ENCODE data around the gene EXOC6B. TPM values are rescaled to one million over a fixed set of nuclear protein-coding genes. Genes with fewer than 3 reads are reported as not detected.

The EXOC6B gene
- total and polyA plus RNA-seq, 2 of the 8 experiments (the other 6 are each of a cell fraction or from before 2014, with no cell fraction given), result 13.5 to 33.0 TPM

DNA sequence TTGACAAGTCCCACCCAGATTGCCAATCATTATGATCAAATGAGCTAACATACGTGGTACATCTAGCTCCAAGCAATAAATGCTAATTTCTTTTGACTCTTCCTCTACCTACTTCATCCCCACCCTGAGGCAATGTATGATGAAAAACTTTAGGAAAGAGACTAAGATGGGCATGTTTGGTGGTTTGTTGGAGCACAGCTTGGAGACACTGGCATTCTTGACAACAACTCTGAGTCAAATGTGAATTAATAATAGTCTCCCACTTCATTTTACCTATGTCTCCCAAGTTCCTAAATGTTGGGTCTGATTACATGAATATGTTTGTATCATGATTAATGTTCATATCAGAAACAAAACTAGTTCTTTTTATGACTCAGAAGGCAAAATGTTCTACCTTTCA, 36.6 kb downstream of the EXOC6B start:
- no peak for FAIRE-seq
- Histone ChIP-seq H3K79me1 (ENCODE audit: low read depth, low read length) (0 out of 2 replicates have a peak, but pooled peaks cover 2% of the 10 kb centered on the region), H2AFZ (ENCODE audit: low read length) (no peak overlapping the region), H3K4me1 (replicated peaks in 1 of 4; ENCODE audit: control insufficient read depth in 3 of 4, insufficient read depth in 4 of 4, low read length in 3 of 4) (no peaks in the 10 kb centered on the region), H4K91ac (replicated peaks; ENCODE audit: insufficient read length, low read length) (no peak overlapping the region), H3K27ac (ENCODE audit: low read depth, low read length) (no peak overlapping the region), H3K18ac (ENCODE audit: extremely low read depth, low read length) (no peak overlapping the region), H3K4ac (replicated peaks; ENCODE audit: insufficient read length, low read depth, low read length) (no peak overlapping the region), H4K5ac (ENCODE audit: insufficient read length, low read depth, low read length) (no peak overlapping the region), H3K36me3 (ENCODE audit: control insufficient read depth in 2 of 4, insufficient read depth in 4 of 4, low read length in 3 of 4) (no peaks in the 10 kb centered on the region), H2AK5ac (ENCODE audit: low read depth, low read length) (no peak overlapping the region), H4K8ac (ENCODE audit: extremely low read depth, insufficient read depth, low read length) (no peak overlapping the region), H3K23ac (ENCODE audit: insufficient read length) (no peak overlapping the region), H2BK120ac (replicated peaks; ENCODE audit: low read depth, low read length) (no peak overlapping the region), H4K20me1 (replicated peaks in 1 of 2; ENCODE audit: control insufficient read depth in 1 of 2, insufficient read depth in 2 of 2, low read length in 2 of 2) (no peaks in the 10 kb centered on the region), H2BK12ac (ENCODE audit: low read depth, low read length) (no peak overlapping the region), H3K23me2 (ENCODE audit: low read depth, low read length) (no peaks in the 10 kb centered on the region), H3K56ac (replicated peaks; ENCODE audit: insufficient read length, low read depth, low read length) (no peak overlapping the region), H3K9ac (replicated peaks in 1 of 4; ENCODE audit: extremely low read depth in 1 of 4, low read depth in 3 of 4, low read length in 3 of 4) (no peak overlapping the region), H3K14ac (ENCODE audit: insufficient read length) (no peak overlapping the region), H3K9me3 (ENCODE audit: insufficient read depth in 2 of 2, low read depth in 1 of 2, low read length in 1 of 2) (no peaks in the 10 kb centered on the region; a peak in 1 of 4 replicates), H2BK20ac (ENCODE audit: low read length) (no peak overlapping the region), H3K27me3 (replicated peaks in 1 of 4; ENCODE audit: control insufficient read depth in 3 of 4, extremely low read depth in 1 of 4, insufficient read depth in 3 of 4, low read length in 3 of 4) (no peaks in the 10 kb centered on the region), H3K4me3 (ENCODE audit: extremely low read depth in 1 of 4, insufficient read depth in 2 of 4, low read depth in 3 of 4, low read length in 4 of 4) (no peak overlapping the region), H3K79me2 (ENCODE audit: control insufficient read depth in 1 of 2, insufficient read depth in 2 of 2, low read length in 2 of 2) (no peaks in the 10 kb centered on the region; a peak in 1 of 4 replicates), H2BK15ac (ENCODE audit: low read length) (no peak overlapping the region), H3K4me2 (ENCODE audit: insufficient read depth in 1 of 2, low read depth in 2 of 2, low read length in 2 of 2) (no peak overlapping the region), H2BK5ac (ENCODE audit: low read depth, low read length) (no peak overlapping the region)
- WGBS, 2 experiments (ENCODE audit: extremely low coverage in 1 of 2, insufficient coverage in 1 of 2, insufficient read length in 1 of 2, insufficient replicate concordance in 2 of 2, low coverage in 1 of 2, low lambda C conversion rate in 2 of 2, missing lambda C conversion rate in 1 of 2), result 96% methylated on average over 1 of the region's 1 CpG; no CpG with 5 or more reads in 1 of the 2 experiments
- ChIA-PET POLR2A (ENCODE audit: partially characterized antibody) (no interaction called here), CTCF (ENCODE audit: partially characterized antibody) (interaction anchor here (1.0 to 1.3 kb wide), 2 partner anchors 9 to 74 kb away, joined by 3 to 5 read pairs; no protein-coding TSS in a partner anchor)
- DNase-seq (ENCODE audit: low read depth in 1 of 2, low spot score in 2 of 2), result no peak
- TF ChIP-seq SUZ12 (IDR thresholded peaks at IDR 0.05; ENCODE audit: low read length) (no peak), CBX5 (IDR thresholded peaks at IDR 0.05; ENCODE audit: low read depth, low read length) (no peak), BACH1 (IDR thresholded peaks at IDR 0.05; ENCODE audit: low read length) (no peak), JUN (IDR thresholded peaks at IDR 0.05; ENCODE audit: low read depth, low read length) (no peak), KDM1A (IDR thresholded peaks at IDR 0.05; ENCODE audit: borderline replicate concordance, low read length) (no peak), PHF8 (conservative IDR thresholded peaks at IDR 0.05; ENCODE audit: low read depth, low read length) (no peak), POU5F1 (IDR thresholded peaks at IDR 0.05; ENCODE audit: low read depth, low read length) (no peak), YY1 (IDR thresholded peaks at IDR 0.05; ENCODE audit: low read depth, low read length) (no peak), SP1 (IDR thresholded peaks at IDR 0.05; ENCODE audit: low read depth, low read length) (no peak), TBP (IDR thresholded peaks at IDR 0.05; ENCODE audit: low read depth, low read length) (no peak)
- TF ChIP-seq, protein P1, sequence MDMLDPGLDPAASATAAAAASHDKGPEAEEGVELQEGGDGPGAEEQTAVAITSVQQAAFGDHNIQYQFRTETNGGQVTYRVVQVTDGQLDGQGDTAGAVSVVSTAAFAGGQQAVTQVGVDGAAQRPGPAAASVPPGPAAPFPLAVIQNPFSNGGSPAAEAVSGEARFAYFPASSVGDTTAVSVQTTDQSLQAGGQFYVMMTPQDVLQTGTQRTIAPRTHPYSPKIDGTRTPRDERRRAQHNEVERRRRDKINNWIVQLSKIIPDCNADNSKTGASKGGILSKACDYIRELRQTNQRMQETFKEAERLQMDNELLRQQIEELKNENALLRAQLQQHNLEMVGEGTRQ (IDR thresholded peaks at IDR 0.05; ENCODE audit: low read length), result no peak
- TF ChIP-seq, protein P2, sequence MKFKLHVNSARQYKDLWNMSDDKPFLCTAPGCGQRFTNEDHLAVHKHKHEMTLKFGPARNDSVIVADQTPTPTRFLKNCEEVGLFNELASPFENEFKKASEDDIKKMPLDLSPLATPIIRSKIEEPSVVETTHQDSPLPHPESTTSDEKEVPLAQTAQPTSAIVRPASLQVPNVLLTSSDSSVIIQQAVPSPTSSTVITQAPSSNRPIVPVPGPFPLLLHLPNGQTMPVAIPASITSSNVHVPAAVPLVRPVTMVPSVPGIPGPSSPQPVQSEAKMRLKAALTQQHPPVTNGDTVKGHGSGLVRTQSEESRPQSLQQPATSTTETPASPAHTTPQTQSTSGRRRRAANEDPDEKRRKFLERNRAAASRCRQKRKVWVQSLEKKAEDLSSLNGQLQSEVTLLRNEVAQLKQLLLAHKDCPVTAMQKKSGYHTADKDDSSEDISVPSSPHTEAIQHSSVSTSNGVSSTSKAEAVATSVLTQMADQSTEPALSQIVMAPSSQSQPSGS (IDR thresholded peaks at IDR 0.05; ENCODE audit: low read length), result no peak
